ENCODE measurements around the gene SPAG7.

SPAG7 gene

DNA sequence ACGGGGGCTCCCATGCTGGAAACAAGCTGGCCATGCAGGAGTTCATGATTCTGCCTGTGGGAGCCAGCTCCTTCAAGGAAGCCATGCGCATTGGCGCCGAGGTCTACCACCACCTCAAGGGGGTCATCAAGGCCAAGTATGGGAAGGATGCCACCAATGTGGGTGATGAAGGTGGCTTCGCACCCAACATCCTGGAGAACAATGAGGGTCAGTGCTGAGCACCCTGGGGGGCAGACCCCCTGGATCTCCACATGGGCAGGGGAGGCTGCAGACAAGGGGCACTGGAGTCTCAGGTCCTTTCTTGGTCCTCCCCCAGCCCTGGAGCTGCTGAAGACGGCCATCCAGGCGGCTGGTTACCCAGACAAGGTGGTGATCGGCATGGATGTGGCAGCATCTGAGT lies 12.5 kb downstream of the SPAG7 start:
- DNase-seq, result no peak
- in situ Hi-C loops (cut with MboI; ENCODE audit: low pct_unique_long_range_greater_than_20kb, low sequenced_read_pairs), result no loop called here

DNA sequence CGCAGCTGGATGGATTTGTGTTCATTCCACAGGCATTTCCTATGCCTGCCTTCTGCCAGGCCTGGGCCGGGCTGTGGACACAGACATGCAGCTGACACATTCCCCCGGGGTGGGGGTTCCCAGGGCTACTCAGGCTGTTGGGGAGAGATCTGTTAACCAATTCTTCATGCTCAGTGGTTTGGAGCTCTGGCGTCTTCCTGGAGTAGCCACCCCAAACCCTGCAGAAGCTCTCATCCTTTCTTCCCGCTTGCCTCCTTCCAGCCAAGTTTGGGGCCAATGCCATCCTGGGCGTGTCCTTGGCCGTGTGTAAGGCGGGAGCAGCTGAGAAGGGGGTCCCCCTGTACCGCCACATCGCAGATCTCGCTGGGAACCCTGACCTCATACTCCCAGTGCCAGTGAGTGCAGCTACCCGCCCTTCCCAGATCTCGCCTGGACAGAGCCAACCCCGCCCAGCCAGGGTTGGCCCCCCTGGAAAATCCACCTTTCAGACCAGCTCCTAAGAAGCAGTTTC lies 14.1 kb downstream of the SPAG7 start:
- no peak for DNase-seq
- in situ Hi-C loops (cut with MboI; ENCODE audit: low pct_unique_long_range_greater_than_20kb, low sequenced_read_pairs), result no loop called here

DNA sequence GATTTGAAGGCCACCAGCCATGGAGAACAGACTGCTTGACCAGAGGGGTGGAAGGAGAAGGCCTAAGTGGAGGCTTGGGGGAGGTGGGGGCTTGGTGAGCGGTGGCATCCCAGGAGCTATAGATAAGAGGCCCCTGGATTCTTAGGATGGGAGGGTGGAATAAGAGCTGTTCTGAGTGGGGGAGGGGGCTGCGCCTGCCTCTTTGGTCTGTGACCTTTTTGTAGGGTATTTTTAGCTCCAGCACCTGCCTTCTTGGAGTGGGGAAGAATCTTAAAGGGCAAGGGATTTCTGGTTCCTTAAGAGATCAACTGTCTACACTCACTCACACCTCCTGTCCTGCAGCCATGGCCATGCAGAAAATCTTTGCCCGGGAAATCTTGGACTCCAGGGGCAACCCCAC lies 16.1 kb downstream of the SPAG7 start:
- DNase-seq, result no peak
- in situ Hi-C loops (cut with MboI; ENCODE audit: low pct_unique_long_range_greater_than_20kb, low sequenced_read_pairs), result no loop called here

DNA sequence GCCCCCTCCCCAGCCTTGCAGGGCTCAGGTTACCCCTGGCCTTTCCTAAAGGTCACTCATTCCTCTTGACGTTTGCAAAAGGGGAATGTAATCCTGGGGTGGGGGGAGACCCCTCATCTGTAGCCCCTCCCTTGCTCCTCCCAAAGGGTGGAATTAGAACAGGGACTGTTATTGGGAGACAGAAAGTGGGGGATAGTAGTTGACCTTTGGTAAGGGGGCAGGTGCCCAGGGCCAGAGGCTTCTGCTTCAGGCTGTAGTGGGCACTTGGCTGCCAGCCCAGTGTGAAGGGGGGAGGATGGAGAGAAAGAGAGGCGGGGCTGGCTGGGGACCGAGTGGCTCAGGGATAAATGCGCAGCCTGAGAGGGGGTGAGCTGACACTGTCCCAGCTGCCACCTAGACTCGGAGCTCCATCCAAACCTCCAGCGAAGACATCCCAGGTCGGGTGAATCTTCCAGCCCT lies 16.8 kb downstream of the SPAG7 start, which contains the start of gene ENO3:
ENO3 (plus strand) TSS at position 374 of the 459 bp plus-strand sequence. CDS start 711 bp downstream, outside the sequence.
- no peak for DNase-seq
- in situ Hi-C loops (cut with MboI; ENCODE audit: low pct_unique_long_range_greater_than_20kb, low sequenced_read_pairs), result no loop called here

DNA sequence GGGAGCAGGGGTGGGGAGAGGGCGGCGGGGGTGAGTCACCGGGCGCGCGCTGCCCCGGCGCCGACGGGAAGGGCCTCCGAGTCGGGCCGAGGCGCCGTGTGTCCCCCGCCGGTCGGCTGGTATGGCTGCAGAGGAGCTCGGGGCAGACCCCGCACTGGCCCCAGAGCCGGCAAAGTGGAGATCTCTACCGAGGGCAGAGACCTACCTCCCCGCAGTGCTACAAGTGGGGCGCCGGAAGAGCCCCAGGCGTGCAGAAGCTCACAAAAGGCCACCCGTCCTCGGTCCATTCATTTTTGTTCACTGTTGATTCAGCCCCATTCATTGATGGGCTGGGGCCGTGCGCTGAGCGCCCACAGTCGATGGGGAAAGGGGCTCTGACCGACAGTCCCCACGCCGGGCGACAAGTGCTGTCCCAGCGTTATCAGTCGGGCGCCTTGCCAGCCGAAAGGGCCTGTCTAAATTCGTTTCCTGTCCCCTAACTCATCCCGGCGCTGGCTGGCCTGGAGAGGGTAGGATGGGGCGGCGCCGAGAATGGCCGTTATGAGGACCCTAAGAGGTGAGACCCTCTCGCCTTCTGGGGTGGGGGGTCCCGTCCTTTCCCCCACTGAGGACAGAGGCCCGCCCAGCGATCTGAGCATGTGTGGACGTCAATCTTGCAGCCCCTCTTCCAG lies 17.4 kb downstream of the SPAG7 start:
- peak; percentile 53 for DNase-seq
- in situ Hi-C loops (cut with MboI; ENCODE audit: low pct_unique_long_range_greater_than_20kb, low sequenced_read_pairs), result no loop called here

- peak; percentile 47 for DNase-seq
- in situ Hi-C loops (cut with MboI; ENCODE audit: low pct_unique_long_range_greater_than_20kb, low sequenced_read_pairs), result no loop called here
These were observed 18.1 kb downstream of the SPAG7 start for GRCh38 chr17:4949321-4950074.

- DNase-seq, result peak; percentile 87
- in situ Hi-C loops (cut with MboI; ENCODE audit: low pct_unique_long_range_greater_than_20kb, low sequenced_read_pairs), result no loop called here
These were observed 18.7 kb downstream of the SPAG7 start for GRCh38 chr17:4948931-4949320.

- in situ Hi-C loops (cut with MboI; ENCODE audit: low pct_unique_long_range_greater_than_20kb, low sequenced_read_pairs), result no loop called here
- peak; percentile 91 for DNase-seq
These were observed 19.3 kb downstream of the SPAG7 start, which contains the start of gene PFN1 for GRCh38 chr17:4948166-4948930. Gene PFN1, minus strand, starts transcription at chr17:4948530. Its CDS starts 136 bp downstream, at chr17:4948394.

GRCh38 chr17:4947411-4948165 lies 20.0 kb downstream of the SPAG7 start:
- DNase-seq, result peak; percentile 58
- in situ Hi-C loops (cut with MboI; ENCODE audit: low pct_unique_long_range_greater_than_20kb, low sequenced_read_pairs), result no loop called here

DNA sequence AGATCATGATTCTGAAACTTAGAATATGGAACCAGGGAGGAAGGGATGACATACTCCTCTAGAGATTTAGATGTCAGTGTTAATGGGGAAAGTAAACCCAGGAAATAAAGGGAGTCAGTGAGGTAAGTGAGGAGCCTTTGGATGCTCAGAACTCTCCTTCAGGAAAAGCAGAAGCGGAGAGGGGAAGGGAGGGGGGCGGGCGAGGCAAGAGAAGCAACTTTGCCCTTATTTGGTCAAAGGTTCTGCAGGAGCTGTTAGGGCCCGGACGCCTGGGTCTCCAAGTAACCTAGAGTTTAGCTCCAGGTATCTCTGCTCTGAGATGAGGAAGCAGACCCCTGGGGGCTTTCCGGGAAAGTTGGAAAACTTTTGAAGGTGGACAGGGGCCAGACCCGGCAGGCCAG lies 20.6 kb downstream of the SPAG7 start:
- DNase-seq, result peak; percentile 54
- in situ Hi-C loops (cut with MboI; ENCODE audit: low pct_unique_long_range_greater_than_20kb, low sequenced_read_pairs), result no loop called here

- DNase-seq, result no peak
- in situ Hi-C loops (cut with MboI; ENCODE audit: low pct_unique_long_range_greater_than_20kb, low sequenced_read_pairs), result no loop called here
These were observed 21.2 kb downstream of the SPAG7 start for GRCh38 chr17:4946312-4946976.

DNA sequence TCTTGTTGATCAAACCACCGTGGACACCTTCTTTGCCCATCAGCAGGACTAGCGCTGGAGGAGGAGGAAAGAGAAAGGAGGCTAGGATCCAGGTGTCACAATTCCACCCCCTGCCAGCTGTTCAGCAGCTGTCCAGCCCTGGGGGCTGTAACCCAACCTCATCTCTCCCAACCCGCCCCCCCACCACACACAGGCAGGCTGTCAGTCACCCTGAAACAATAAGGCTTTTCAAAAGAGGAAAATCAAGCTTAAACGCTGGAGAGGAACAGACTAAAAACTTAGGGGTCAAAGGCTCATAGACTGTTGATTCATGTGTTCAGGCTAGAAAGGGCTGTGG lies 21.7 kb downstream of the SPAG7 start:
- in situ Hi-C loops (cut with MboI; ENCODE audit: low pct_unique_long_range_greater_than_20kb, low sequenced_read_pairs), result no loop called here

DNA sequence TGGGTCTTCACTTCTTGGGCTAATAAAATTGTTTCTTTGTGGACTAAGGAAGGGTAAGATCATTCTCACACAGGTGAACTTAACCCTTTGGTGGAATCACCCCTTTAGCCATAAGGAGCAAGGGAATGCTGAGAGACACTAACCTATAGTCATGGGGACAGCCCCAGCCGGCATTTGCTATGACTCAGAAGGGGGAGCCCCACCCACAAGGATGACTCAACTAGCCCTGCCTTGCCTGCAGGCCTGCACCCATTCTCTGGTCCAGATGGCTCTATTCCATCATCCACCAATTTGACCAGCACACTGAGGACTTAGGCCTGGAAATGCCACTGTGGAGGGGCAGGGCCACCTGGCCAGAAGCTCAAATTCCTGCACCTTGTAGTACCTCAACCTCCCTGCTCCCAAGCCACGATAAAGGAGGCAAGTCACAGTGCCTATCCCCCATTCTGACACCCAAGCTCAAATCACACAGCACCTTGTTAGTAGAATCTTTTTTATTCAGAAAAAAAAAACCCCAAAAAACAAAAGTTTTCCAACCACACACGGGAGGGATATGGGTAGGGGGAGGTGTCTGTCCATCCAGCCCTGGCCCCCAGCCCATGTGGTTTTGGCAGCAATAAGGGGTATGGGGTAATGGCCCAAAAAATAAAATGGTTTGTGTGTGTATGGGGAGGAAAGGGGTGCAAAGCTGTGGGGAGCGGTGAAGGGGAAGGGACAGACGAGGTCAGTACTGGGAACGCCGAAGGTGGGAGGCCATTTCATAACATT lies 22.3 kb downstream of the SPAG7 start:
- in situ Hi-C loops (cut with MboI; ENCODE audit: low pct_unique_long_range_greater_than_20kb, low sequenced_read_pairs), result no loop called here
- DNase-seq, result no peak

More for the DNA sequence above, 21.7 kb downstream of the SPAG7 start:
- no peak for DNase-seq

DNA sequence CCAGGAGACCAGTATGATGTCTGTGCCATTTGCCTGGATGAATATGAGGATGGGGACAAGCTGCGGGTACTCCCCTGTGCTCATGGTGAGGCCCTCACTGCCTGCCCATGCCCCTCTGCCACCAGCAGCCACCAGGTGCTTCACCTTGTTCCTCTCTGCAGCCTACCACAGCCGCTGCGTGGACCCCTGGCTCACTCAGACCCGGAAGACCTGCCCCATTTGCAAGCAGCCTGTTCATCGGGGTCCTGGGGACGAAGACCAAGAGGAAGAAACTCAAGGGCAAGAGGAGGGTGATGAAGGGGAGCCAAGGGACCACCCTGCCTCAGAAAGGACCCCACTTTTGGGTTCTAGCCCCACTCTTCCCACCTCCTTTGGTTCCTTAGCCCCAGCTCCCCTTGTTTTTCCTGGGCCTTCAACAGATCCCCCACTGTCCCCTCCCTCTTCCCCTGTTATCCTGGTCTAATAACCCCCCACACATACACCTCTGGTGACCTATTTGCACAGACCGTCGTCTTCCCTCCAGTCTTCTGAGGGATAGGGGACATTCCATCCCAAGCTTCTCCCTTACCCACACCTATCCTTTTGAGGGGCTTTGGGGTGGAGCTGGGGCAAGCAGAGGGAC lies 23.0 kb downstream of the SPAG7 start:
- in situ Hi-C loops (cut with MboI; ENCODE audit: low pct_unique_long_range_greater_than_20kb, low sequenced_read_pairs), result no loop called here
- no peak for DNase-seq

DNA sequence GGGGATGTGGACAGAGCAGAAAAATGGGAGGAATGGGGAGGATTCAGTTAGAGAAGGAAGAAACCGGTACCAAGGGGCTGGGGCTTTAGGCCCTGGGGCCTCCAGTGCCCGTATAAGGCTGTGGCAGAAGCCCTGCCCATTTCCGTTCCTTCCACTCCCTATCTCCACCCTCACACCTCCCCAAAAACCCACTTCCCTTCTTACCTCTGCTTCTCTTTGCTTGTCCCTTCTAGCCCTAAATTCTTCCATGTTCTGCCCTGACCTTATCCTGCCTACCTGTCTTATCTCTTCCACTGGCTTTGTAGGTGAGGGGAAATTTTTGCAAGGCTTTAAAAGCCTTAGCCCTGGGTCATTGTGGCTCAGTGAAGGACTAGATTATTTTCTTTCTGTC lies 23.5 kb downstream of the SPAG7 start:
- DNase-seq, result peak; percentile 89
- in situ Hi-C loops (cut with MboI; ENCODE audit: low pct_unique_long_range_greater_than_20kb, low sequenced_read_pairs), result no loop called here

GRCh38 chr17:4942760-4943508 lies 24.7 kb downstream of the SPAG7 start:
- DNase-seq, result no peak
- in situ Hi-C loops (cut with MboI; ENCODE audit: low pct_unique_long_range_greater_than_20kb, low sequenced_read_pairs), result no loop called here

DNA sequence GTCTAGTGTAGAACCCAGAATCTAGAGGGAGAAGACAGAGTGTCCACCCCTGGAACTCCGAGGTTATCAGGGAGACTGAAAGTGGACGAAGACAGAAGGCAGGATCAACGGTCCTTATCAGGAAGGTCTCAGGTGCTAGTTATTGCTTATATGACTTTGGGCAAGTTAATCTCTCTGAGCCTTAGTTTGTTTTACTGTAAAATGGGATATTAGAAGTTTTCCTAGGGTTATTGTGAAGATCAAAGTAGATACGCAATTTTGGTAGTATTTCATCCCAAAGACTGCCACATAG lies 26.4 kb downstream of the SPAG7 start:
- no peak for DNase-seq
- in situ Hi-C loops (cut with MboI; ENCODE audit: low pct_unique_long_range_greater_than_20kb, low sequenced_read_pairs), result no loop called here
